GM19023 (cell line): ENCODE results near the gene FOXL3.

Experiments
- ATAC-seq: cut with Tn5 transposase; IDR thresholded peaks from one replicate; pipeline ENCODE4 v1.9.1; 2021; ENCODE audit warnings: mild to moderate bottlenecking, moderate library complexity; ENCODE audit not compliant: unreplicated experiment

FOXL3 gene

DNA sequence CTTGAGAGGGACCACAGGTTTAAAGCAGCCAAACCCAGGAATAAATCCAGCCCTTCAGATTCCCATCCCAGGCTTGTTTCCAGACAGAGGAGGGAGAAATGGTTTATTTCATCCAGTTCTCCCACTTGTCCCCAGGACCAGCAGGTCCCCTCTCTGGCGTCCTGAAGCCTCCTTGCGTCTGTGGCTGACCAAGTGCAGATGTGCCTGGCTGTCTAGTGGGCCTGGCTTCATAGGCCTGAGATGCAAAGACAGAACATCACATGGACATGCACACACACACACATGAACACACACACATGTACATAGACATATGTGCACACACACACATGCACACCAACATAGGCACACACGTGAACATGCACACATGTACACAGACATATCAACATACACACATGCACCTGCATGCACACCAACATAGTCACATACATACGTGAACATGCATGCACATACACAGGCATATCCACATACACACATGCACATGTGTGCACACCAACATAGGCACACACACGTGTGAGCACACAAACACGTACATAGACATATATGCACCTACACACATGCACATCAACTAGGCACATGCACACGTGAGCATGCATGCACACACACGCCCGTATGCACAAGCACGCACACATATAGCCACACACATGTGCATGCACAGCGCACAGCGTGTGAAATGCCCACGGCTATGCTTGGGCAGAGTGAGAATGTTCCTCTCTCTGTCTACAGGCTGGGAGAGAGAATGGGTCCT is 10.7 kb downstream of the FOXL3 start:
- ATAC-seq, result no peak

- no peak for ATAC-seq
Measured at GRCh38 chr7:301291-302053, 11.5 kb downstream of the FOXL3 start.

DNA sequence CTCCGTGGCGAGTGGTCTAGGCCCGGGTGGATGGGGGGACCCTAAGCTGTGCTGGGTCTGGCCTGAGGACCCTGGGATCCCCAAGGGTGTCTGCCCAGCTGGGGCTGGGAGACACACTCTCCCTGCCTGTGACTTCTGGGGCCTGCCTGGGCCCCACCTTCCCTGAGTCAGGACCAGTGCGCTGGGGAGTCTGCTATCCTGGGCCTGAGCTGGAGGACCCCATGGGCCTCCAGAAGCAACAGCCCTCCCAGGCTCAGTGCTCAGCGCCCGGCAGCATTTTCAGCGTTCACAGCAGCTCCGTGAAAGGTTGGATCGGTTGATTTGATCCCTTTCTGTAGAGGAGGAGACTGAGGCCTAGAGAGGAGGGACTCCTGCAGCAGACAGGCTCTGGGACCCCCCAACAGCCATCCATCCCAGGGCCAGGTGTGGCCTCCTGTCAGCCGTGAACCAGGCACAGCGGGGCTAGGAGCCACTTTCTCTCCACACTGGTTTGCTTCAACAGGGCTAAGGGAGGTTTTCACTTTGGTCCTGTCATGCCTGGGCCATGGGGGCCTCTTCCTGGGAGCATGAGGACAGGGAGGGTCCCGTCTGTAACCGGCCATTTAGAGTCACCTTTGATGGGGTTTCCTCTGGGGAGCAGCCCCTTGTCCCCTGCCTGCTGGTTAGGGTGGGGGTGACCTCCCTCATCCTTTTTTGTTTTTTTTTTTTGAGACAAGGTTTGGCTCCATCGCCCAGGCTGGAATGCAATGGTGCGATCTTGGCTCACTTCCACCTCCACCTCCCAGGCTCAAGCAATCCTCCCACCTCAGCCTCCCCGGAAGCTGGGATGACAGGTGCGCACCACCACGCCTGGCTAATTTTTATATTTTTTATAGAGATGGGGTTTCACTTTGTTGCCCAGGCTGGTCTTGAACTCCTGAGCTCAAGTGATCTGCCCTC is 12.4 kb downstream of the FOXL3 start:
- no peak for ATAC-seq

DNA sequence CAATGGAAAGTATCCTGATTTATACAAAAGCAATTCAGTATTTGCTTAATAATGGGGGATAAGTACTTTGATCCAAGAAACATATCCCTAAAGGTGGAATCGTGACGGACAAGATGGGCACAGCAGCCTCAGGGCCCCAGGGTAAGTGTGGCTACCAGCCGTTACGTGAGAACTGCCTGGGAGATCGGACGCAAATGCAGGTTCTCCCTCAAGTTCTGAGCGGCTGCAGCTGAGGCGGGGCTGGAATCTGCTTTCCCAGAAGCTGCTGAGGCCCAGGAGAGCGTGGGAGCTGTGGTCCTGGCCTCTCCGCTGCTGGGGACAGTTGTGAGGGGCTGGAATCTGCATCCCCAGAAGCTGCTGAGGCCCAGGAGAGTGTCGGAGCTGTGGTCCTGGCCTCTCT is 13.5 kb downstream of the FOXL3 start:
- ATAC-seq, result no peak

DNA sequence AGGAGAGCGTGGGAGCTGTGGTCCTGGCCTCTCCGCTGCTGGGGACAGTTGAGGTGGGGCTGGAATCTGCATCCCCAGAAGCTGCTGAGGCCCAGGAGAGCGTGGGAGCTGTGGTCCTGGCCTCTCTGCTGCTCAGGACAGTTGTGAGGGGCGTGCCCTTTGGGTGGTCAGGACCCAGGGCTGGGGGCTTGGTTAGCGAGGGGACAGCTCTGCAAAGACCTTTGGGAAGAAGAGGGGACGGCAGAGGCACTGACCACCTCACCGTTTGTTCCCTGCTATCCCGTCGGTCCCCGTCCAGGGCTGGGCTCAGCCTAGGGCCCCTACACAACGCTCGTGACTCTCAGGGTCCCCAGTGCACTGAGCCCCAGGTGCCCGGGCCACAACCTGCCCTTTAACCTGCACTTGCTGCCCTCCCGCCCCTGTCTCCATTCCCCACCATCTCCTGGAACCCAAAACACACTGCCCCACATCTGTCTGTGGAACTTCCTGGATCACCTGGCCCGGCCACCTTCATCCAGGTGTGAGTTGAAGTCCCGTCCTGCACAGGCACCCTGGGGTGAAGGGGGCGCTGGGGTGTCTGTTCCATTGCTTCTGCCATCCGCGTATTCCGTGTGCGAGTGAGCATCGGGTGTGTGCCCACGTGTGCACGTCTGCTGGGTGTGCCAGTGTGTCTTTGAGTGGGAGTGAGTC is 14.1 kb downstream of the FOXL3 start:
- ATAC-seq, result no peak

GRCh38 chr7:304574-305409 is 14.8 kb downstream of the FOXL3 start:
- ATAC-seq, result no peak

GRCh38 chr7:305410-306151 is 15.6 kb downstream of the FOXL3 start:
- ATAC-seq, result no peak

DNA sequence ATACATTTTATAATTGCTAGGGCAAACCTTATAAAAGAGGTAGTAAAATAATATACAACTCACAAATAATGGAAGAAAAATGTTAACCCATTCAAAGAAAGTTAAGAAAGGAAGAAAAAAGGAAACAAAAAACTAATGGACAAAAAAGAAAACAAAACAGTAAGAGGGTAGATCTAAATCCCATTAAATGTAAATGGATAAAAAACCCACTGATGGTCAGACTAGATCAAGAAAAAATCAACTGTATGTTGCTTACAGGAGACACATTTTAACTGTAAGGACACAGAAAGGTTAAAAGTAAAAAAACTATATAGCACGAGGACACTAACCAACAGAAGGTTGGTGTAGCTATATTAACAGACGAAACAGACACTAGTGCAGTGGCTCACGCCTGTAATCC is 18.0 kb downstream of the FOXL3 start:
- no peak for ATAC-seq

GRCh38 chr7:309586-310228 is 19.7 kb downstream of the FOXL3 start:
- no peak for ATAC-seq

GRCh38 chr7:311131-311680 is 21.2 kb downstream of the FOXL3 start:
- ATAC-seq, result no peak

DNA sequence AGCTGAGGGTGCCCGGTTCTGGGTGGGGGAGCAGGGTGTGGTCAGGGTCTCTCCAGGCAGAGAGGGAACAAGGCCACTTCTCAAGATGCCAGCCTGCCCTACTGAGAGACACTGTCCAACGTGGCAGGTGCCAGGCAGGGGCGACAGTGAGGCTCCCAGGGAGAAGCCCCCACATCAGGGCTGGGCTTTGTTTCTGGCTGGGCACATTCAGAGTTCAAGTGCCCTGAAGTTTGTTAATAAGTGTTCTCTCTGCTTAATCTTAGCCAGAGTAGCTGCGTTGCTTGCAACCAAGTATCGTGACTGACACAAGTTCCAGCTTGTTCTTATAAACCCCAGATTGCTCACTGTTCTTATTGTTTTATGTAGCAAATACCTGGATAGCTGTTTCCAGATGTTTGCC is 21.8 kb downstream of the FOXL3 start:
- no peak for ATAC-seq

DNA sequence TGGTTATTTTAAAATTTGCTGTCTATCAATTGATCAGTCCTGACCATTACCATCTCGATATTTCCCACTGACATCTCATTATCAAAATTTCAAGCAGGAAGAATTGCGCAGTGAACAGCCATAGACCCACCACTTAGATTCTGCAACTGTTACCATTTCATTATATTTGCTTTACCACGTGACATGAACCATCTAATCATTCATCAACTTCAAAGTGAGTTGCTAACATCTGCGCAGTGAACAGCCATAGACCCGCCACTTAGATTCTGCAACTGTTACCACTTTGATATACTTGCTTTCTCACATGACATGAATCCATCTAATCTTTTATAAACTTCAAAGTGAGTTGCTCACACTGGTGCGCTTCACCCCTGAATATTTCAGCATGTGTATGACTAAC is 22.5 kb downstream of the FOXL3 start:
- no peak for ATAC-seq

GRCh38 chr7:314853-315252 is 24.9 kb downstream of the FOXL3 start:
- no peak for ATAC-seq

DNA sequence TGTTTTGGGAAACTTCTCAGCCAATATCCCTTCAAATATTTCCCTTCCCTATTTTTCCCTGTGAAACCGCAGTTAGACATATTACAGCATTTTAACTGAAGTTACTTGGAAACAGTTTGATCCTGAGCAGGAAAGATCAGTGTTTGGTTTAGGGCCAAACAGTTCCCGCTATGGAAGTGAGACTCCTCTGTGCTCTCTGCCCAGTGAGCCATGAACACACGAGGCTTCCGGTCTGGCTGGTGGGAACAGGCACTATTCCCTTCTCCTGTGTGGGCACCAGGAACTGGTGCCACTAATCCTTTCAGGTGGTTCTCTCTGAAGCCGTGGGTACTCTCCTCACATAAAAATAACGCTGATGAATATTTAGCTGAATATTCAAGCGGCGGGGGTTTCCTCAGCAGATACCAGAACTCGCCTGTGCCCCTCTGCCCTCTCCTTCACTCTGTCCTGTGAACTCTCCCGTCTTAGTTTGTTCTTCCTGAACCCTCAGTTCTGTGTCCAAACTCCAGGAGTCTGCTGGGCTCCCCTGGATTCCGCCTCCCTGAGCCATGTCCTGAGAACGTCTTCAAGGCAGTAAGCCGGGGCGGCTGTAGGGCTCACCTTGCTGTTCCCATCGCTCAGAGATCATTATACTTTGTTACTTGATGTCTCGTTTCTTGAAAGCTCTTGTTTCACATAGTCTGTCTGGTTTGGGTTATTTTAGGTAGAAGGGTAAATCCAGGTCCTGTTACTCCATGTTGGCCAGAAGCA is 25.7 kb downstream of the FOXL3 start:
- no peak for ATAC-seq

DNA sequence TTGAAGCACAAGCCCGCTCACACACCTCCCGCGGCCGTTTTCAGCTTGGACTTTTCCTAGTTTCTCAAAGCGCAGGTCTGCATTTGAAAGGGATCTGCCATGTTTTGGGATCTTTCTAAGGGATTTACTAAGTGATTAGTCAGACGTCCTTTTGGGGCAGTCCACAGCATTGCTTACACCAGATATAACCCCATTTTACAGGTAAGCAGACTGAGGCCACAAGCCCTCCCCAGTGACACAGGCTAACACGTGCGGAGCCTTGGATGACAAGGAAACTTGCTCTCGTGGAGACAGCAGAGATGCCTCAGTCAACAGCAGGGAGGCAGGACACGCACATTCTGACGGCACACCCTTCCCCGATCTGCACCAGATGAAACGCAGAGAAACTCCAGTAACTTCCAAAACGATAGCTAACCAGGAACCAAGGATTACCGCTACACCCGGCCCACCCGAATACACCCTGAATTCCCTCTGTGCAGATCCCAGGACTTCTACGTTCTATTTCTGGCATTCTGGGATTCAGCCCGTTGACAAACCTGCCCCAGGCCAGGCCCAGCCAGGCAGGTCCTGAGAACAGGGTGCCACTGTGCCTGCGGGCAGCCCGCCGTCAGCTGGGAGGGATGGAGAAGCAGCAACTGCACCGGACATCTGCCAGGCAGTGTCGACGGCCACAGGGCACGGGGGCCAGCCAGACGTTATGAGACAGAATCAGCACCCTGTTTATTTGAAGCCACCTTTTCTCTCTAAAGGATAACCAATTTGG is 27.9 kb downstream of the FOXL3 start:
- ATAC-seq, result no peak

DNA sequence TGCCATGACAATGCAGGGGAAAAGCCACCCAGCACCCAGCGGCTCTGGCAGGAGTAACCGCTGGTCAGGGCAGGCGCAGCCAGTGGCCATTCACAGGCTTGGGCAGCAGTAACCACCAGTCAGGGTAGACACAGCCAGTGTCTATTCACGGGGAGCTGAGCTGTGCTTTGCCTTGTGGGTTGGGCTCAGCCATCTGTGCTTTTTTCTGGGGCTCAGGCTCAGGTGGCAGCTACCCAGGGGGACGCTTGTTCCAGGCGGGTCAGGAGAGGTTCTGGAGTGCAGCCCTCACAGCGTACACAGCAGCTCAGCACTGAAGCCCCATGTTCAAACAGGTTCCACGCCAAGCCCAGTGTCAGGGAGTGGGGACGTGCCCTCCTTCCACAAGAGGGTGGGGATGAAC is 28.5 kb downstream of the FOXL3 start:
- no peak for ATAC-seq
